HG03378 (cell line): ENCODE measurements around the gene ANK3.

Experiments used
- ATAC-seq: cut with Tn5 transposase; IDR thresholded peaks from one replicate; pipeline ENCODE4 v1.9.1; 2021; ENCODE audit warnings: mild to moderate bottlenecking, moderate library complexity; ENCODE audit not compliant: unreplicated experiment

The ANK3 gene

DNA sequence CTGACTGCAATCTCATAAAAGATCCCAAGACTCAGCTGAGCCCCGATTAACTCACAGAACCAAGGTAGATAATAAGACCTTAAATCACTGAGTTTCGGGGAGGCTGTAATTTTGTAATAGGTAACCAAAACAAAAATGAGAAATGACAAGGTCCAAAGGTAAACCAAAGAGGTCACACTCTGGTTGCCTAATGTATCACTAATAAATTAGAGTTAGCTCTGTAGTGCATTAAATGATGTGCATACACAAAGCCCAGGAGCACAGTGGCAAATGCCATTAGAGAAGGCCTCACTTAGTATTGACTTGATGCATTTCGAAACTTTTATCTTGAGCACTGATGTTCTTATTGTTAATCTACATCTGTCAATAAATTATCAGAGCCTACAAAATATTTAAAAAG lies 245.6 kb downstream of the ANK3 start:
- ATAC-seq = no peak

DNA sequence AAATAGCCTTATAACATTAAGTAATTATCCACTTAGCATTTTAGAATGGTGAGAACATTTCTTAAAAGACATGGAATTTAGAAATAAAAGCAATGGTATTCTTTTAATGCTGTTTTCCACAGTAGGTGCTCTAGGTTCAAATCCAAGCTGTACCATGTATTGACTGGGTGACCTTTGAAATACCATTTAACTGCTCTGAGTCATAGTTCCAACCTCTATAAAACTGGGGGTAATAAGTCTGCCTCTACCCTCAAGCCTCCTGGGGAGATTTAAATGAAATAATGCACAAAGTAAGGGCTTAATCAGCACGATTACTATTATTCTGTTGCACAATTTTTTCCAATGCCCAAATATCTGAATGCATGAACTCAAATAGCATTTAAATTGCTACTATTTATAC lies 246.9 kb downstream of the ANK3 start:
- ATAC-seq = no peak

GRCh38 chr10:60141896-60142559 lies 247.6 kb downstream of the ANK3 start:
- no peak for ATAC-seq

GRCh38 chr10:60140651-60141632 lies 248.7 kb downstream of the ANK3 start:
- ATAC-seq = no peak

DNA sequence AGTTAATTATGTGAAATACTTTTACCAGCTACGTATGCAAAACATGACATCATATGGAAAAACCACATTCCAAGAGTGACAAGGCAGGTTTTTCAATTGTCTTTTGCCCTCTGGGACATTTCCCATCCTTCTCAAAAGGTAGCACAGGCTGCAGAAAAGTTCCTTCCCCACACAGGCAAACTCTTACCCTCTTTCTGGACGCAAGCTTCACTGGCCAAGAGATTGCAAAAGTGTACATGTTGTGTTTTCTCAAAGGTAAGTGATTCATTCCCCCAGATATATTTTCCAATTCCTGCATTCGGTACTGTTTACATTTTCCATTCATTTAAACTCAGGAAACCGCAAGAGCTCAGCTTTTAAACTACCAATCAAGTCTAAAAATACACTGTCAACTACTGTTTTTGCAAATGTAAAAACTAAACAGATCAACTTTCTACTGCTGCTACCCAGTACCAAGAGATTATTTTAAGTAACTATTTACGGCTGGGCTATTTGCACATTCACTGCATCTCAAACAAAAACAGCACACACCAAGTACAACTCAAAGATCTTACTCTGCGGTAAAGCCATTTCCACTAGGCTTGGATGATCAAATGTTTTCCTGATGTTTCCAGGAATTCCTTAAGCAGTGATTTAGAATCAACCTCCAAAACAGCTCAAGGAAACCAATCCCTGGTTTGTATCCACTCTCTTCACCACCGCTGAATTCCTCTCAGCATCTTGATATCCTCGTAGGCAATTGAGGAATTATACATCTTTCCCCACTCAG lies 249.7 kb downstream of the ANK3 start:
- ATAC-seq = no peak

- no peak for ATAC-seq
Observed at GRCh38 chr10:60139290-60139689, 250.4 kb downstream of the ANK3 start.

DNA sequence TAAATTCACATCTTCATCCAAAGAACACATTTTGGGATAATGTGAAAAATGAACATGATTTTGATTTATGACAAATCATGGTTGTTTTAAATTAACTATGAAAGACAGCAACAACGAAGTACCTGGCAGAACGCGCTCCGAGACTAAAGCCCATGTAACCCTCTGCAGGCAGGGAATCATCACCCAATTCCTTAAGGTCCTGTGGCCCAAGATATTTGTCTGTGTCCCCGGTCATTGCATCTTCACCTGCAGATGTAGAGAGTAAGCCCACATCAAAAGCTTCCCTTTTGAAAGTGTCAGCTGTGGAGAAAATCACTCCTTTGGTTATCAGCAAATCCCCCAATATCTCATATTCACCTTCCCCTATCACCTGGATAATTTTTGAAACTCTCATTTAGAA lies 250.8 kb downstream of the ANK3 start:
- ATAC-seq = no peak

DNA sequence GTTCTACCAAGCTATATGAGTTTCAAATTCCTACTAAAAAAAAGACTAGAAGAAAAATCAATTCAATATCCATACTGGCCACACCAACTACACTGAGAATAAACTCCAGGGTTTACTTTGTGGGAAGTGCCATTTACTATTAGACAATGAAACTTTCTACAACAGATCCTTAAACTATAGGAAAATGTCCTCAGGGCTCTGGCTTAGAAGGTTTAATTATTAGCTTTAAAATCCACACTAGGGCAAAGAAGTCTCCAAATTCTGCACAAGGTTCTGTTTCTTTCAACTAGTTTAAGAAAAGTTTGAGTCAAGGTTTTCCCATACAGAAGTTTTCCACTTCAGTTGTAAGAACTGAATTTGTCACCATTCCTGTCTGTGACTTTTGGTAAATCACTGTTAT lies 251.6 kb downstream of the ANK3 start:
- no peak for ATAC-seq

DNA sequence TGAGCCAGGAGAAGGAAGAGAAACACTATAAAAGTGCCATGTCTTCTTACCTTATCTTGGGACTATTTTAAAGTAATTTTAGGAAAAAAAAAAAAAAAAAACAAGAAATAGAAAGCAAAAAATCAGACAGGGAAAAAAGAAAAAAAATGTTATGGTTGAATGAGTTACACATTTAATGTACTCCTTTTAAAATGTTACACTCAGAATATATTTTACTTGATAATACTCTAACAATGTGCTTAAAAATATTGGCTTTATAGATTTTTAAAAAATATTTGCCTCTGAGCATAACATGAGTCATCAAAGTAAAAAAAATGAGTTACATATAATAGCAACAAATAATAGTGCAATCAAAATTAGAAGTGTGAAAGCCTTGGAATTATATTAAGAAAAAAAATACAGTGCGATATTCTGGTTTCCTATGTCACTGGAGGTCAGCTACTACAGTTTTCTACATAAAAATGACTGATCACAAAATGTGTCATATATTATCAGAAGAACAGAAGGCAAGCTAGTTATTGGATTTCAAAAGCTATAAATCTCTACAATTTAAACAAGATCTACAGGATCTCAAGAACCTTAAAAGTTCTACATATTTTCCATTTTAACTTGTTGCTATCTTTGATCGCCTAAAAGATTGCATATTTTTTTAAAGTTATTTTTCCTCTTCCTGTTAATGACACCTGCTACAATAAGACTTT lies 252.2 kb downstream of the ANK3 start:
- ATAC-seq = no peak

DNA sequence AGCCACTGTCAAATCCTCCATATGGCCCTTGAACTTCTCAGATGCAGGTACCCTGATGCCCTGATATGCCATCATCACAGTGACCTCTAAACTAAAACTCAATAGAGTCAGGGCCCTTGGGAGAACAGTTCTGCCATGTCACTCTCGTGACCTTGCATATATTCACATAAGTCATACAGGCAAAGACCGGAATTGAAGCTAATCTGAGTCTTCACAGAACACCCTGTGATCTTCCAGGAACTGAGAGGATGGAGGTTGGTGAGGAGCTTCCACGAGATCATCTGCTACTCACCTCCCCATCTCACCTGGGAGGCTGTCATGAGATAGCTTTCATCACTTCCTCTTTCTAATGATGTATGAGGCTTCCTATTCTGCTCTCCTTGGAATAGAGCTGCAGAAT lies 254.7 kb downstream of the ANK3 start:
- peak; percentile 57 for ATAC-seq

- ATAC-seq = no peak
Observed at GRCh38 chr10:60134548-60134947, 255.1 kb downstream of the ANK3 start.

- peak; percentile 82 for ATAC-seq
Observed at GRCh38 chr10:60130130-60130579, 259.5 kb downstream of the ANK3 start.

DNA sequence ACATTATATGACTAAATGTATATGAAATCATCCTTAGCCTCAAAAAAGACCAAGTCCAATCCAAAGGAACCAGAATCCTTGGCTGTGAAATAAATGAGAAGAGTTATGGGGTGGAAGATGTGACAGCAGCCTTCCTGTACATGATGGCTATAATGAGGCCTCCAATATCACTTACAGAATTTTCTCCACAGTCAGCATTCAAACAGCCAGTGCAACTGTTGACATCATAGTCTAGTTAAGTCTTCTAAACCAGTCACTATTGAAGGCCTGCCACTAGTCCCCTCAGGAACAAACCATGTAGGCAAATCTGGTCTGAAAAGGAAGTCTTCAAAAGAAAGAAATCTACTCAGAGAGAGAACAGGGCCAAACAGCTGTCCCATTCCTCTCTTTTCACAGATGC lies 263.8 kb downstream of the ANK3 start:
- no peak for ATAC-seq

- no peak for ATAC-seq
Observed at GRCh38 chr10:60124536-60124935, 265.1 kb downstream of the ANK3 start.

DNA sequence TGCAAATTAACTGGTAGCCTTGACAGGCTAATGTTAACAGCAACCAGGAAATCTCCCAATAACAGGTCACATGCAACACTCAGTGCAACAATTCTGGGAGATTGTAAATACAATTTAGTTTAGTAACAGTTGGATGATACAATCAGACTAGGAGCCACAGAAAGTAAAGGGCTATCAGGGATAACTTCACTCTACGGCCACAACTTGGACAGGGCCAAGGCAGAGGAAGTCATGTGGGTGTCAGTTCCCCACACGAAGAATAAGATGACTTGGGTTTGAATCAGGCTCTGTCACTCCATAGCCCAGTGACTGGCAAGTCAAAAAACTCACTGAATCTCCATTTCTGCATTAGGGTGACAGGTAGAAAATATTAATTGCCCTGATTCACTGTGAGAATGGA lies 266.0 kb downstream of the ANK3 start:
- no peak for ATAC-seq

DNA sequence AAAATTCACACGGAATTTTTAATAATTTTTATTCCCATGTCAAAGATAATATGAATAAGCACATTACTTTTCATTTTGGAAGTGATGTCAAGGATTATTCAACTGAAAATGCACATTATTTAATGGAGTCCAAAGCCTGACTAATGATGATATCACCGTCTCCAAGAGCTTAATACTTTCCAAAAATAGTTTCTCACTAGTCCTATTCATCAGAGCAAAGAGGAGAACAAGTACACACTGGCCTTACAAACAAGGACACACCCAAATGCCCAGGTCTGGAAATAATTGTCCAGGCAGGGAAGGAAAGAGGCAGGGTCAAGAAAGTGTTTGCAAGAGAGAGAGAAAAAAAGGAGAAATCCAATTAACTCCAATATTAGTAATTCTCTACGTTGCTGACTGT lies 266.5 kb downstream of the ANK3 start:
- ATAC-seq = no peak

DNA sequence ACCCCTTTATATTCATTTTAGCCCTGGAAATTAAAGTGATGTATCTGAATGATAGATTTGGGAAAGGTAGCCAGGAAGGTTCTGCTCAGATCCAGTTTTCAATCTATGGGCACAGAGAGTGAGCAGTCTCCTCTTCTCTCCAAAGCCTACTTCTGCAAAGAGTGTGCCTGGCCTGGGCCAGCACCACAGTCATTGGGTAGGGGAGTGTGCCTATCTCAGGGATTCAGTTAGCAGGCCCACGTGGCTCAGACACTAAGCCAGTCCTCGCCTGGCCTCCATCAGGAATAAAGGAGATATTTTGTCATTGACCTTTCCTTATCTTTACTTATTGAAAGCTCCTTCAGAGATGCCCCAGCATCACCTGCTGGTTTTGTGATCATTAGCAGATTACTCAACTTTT lies 267.5 kb downstream of the ANK3 start:
- no peak for ATAC-seq

GRCh38 chr10:60114765-60115586 lies 274.7 kb downstream of the ANK3 start:
- ATAC-seq = peak; percentile 81

GRCh38 chr10:60110739-60111138 lies 278.9 kb downstream of the ANK3 start:
- no peak for ATAC-seq
